ENCODE results near the gene MAP1B. TPM values are rescaled to one million over a fixed set of nuclear protein-coding genes. Genes with fewer than 3 reads are reported as not detected.

Gene MAP1B
- total RNA-seq, 1 experiment from 2014 or later = 163 TPM

GRCh38 chr5:72233835-72234234, 126.6 kb downstream of the MAP1B start:
- H3K27ac ChIP-seq = peak overlapping the region; percentile 99

GRCh38 chr5:72234265-72234700, 127.0 kb downstream of the MAP1B start:
- no peaks in the 10 kb centered on the region for H4K20me1 ChIP-seq (ENCODE audit: insufficient read depth)
- ChIA-PET CTCF (interaction anchor here (0.9 kb wide), 1 partner anchor 20 kb away, joined by 3 read pairs; no protein-coding TSS in a partner anchor), POLR2A (ENCODE audit: unreplicated experiment) (interaction anchor here (0.6 to 1.0 kb wide), 8 partner anchors 13 to 317 kb away, joined by 3 to 13 read pairs (median 4); no protein-coding TSS in a partner anchor)
- peaks cover 52% of the 10 kb centered on the region for H3K4me1 ChIP-seq (replicated peaks; ENCODE audit: insufficient read depth)
- no peaks in the 10 kb centered on the region for H3K9me2 ChIP-seq (ENCODE audit: insufficient read depth)
- peaks cover 27% of the 10 kb centered on the region for H3F3A ChIP-seq (ENCODE audit: insufficient read depth, low read depth)
- H2AFZ ChIP-seq = no peak overlapping the region
- H3K79me2 ChIP-seq (ENCODE audit: low read depth) = peaks cover 8% of the 10 kb centered on the region; the same call in 1 of the 2 replicates
- no peaks in the 10 kb centered on the region for H3K27me3 ChIP-seq (ENCODE audit: insufficient read depth, low read depth)
- peak overlapping the region; percentile 66 for H3K4me2 ChIP-seq
- H3K36me3 ChIP-seq (ENCODE audit: low read depth) = peaks cover 48% of the 10 kb centered on the region
- no peaks in the 10 kb centered on the region for H3K9me3 ChIP-seq (ENCODE audit: insufficient read depth, low read depth)
- TF ChIP-seq CTCF (conservative IDR thresholded peaks at IDR 0.05) = no peak
- no peak for TF ChIP-seq EZH2 (IDR thresholded peaks at IDR 0.05; ENCODE audit: low read depth)
- peak overlapping the region; percentile 99 for H3K27ac ChIP-seq
- intact Hi-C loops (cut with micrococcal nuclease; ENCODE audit: unreplicated experiment) = loop anchor here (1.0 to 2.0 kb wide), 4 partner anchors 15 to 55 kb away; no protein-coding TSS in a partner anchor
- no TSS peak for BruUV-seq (replicated peaks)
- DNase-seq = peak; percentile 25 to 95
- peak overlapping the region; percentile 25; the same call in 1 of the 2 replicates for H3K4me3 ChIP-seq

More at GRCh38 chr5:72233835-72234234, 126.6 kb downstream of the MAP1B start:
- no peaks in the 10 kb centered on the region for H3K9me3 ChIP-seq (ENCODE audit: insufficient read depth, low read depth)
- H3K27me3 ChIP-seq (ENCODE audit: insufficient read depth, low read depth) = no peaks in the 10 kb centered on the region
- peaks cover 48% of the 10 kb centered on the region for H3K36me3 ChIP-seq (ENCODE audit: low read depth)
- H3K9me2 ChIP-seq (ENCODE audit: insufficient read depth) = no peaks in the 10 kb centered on the region
- TF ChIP-seq EZH2 (IDR thresholded peaks at IDR 0.05; ENCODE audit: low read depth) = no peak
- TF ChIP-seq CTCF (conservative IDR thresholded peaks at IDR 0.05) = no peak
- peaks cover 27% of the 10 kb centered on the region for H3F3A ChIP-seq (ENCODE audit: insufficient read depth, low read depth)
- ChIA-PET CTCF (no interaction called here), POLR2A (ENCODE audit: unreplicated experiment) (interaction anchor here (0.6 to 1.0 kb wide), 7 partner anchors 13 to 302 kb away, joined by 3 to 13 read pairs (median 4); no protein-coding TSS in a partner anchor)
- peaks cover 52% of the 10 kb centered on the region for H3K4me1 ChIP-seq (replicated peaks; ENCODE audit: insufficient read depth)
- no peaks in the 10 kb centered on the region for H4K20me1 ChIP-seq (ENCODE audit: insufficient read depth)
- BruUV-seq (replicated peaks) = no TSS peak
- intact Hi-C loops (cut with micrococcal nuclease; ENCODE audit: unreplicated experiment) = loop anchor here (1.0 to 2.0 kb wide), 4 partner anchors 15 to 55 kb away; no protein-coding TSS in a partner anchor
- no peak for DNase-seq
- no peak overlapping the region for H2AFZ ChIP-seq
- peak overlapping the region; percentile 66 for H3K4me2 ChIP-seq
- H3K79me2 ChIP-seq (ENCODE audit: low read depth) = peaks cover 8% of the 10 kb centered on the region; the same call in 1 of the 2 replicates
- H3K4me3 ChIP-seq = peak overlapping the region; percentile 25; the same call in 1 of the 2 replicates

GRCh38 chr5:72234868-72235267, 127.6 kb downstream of the MAP1B start:
- Histone ChIP-seq H4K20me1 (ENCODE audit: insufficient read depth) (no peaks in the 10 kb centered on the region), H2AFZ (no peak overlapping the region), H3K36me3 (ENCODE audit: low read depth) (peaks cover 48% of the 10 kb centered on the region), H3K9me2 (ENCODE audit: insufficient read depth) (no peaks in the 10 kb centered on the region), H3K4me3 (peak overlapping the region; percentile 12; the same call in 1 of the 2 replicates), H3F3A (ENCODE audit: insufficient read depth, low read depth) (peaks cover 27% of the 10 kb centered on the region), H3K4me2 (peak overlapping the region; percentile 66), H3K9me3 (ENCODE audit: insufficient read depth, low read depth) (no peaks in the 10 kb centered on the region), H3K27ac (peak overlapping the region; percentile 99), H3K79me2 (ENCODE audit: low read depth) (peaks cover 8% of the 10 kb centered on the region; the same call in 1 of the 2 replicates), H3K4me1 (replicated peaks; ENCODE audit: insufficient read depth) (peaks cover 52% of the 10 kb centered on the region), H3K27me3 (ENCODE audit: insufficient read depth, low read depth) (no peaks in the 10 kb centered on the region)
- peak in 1 of 2 experiments; percentile 50 for DNase-seq
- ChIA-PET POLR2A (ENCODE audit: unreplicated experiment) (interaction anchor here (0.6 to 1.0 kb wide), 3 partner anchors 12 to 317 kb away, joined by 4 to 13 read pairs (median 6); no protein-coding TSS in a partner anchor), CTCF (interaction anchor here (0.9 kb wide), 1 partner anchor 21 kb away, joined by 3 read pairs; no protein-coding TSS in a partner anchor)
- TSS peak; percentile 98 for BruUV-seq (replicated peaks)
- intact Hi-C loops (cut with micrococcal nuclease; ENCODE audit: unreplicated experiment) = loop anchor here (1.0 to 2.0 kb wide), 4 partner anchors 14 to 56 kb away; no protein-coding TSS in a partner anchor
- no peak for TF ChIP-seq EZH2 (IDR thresholded peaks at IDR 0.05; ENCODE audit: low read depth)
- TF ChIP-seq CTCF (conservative IDR thresholded peaks at IDR 0.05) = no peak
